Loucy (cell line): ENCODE measurements around the gene KRTAP13-3.

Source experiments
- H2AFZ ChIP-seq: fragments of 200-600 bp; sonication (generic); 2 replicates; pipeline ENCODE4 v1.6.0; 2016; ENCODE audit warnings: antibody characterized with exemption, mild to moderate bottlenecking, low read length, moderate library complexity
- H3F3A ChIP-seq: fragments of 200-600 bp; 2 replicates; pipeline ENCODE4 v1.6.0; 2016; ENCODE audit warnings: antibody characterized with exemption, low read depth, mild to moderate bottlenecking
- H3K27me3 ChIP-seq: fragments of 200-600 bp; sonication (generic); 2 replicates; pipeline ENCODE4 v1.6.1; 2014; ENCODE audit warnings: low read length, mild to moderate bottlenecking; ENCODE audit not compliant: insufficient read depth, poor library complexity, severe bottlenecking
- H3K36me3 ChIP-seq: fragments of 200-600 bp; sonication (generic); 2 replicates; pipeline ENCODE4 v1.6.1; 2016; ENCODE audit warnings: low read length; ENCODE audit not compliant: insufficient read depth
- H3K4me1 ChIP-seq: fragments of 200-600 bp; sonication (generic); 2 replicates; pipeline ENCODE4 v1.5.1; 2014; ENCODE audit warnings: low read length, mild to moderate bottlenecking; ENCODE audit not compliant: insufficient read depth, poor library complexity, severe bottlenecking
- H3K4me2 ChIP-seq: fragments of 200-600 bp; sonication (generic); 2 replicates; pipeline ENCODE4 v1.6.0; 2014; ENCODE audit warnings: antibody characterized with exemption, low read length, low read depth, mild to moderate bottlenecking; ENCODE audit not compliant: poor library complexity, severe bottlenecking
- H3K4me3 ChIP-seq: fragments of 200-600 bp; sonication (generic); 2 replicates; pipeline ENCODE4 v1.5.1; 2014; ENCODE audit warnings: low read length, mild to moderate bottlenecking, mixed read lengths; ENCODE audit not compliant: poor library complexity, severe bottlenecking
- H3K79me2 ChIP-seq: fragments of 200-600 bp; sonication (generic); 2 replicates; pipeline ENCODE4 v1.6.1; 2014; ENCODE audit warnings: low read length; ENCODE audit not compliant: insufficient read depth
- H3K9ac ChIP-seq: fragments of 200-600 bp; sonication (generic); 2 replicates; pipeline ENCODE4 v1.6.0; 2014; ENCODE audit warnings: mild to moderate bottlenecking, low read depth, low read length, moderate library complexity; ENCODE audit not compliant: poor library complexity, severe bottlenecking
- H3K9me2 ChIP-seq: fragments of 200-600 bp; sonication (generic); replicated peaks from 2 replicates; pipeline ENCODE4 v1.6.1; 2016; ENCODE audit warnings: low read depth, low read length, mixed read lengths
- H3K9me3 ChIP-seq: fragments of 200-600 bp; sonication (generic); 2 replicates; pipeline ENCODE4 v1.6.1; 2014; ENCODE audit warnings: mild to moderate bottlenecking, antibody characterized with exemption, low read length, low read depth; ENCODE audit not compliant: insufficient read depth
- H4K20me1 ChIP-seq: fragments of 200-600 bp; sonication (generic); 2 replicates; pipeline ENCODE4 v1.6.0; 2014; ENCODE audit warnings: antibody characterized with exemption, low read length, mild to moderate bottlenecking; ENCODE audit not compliant: insufficient read depth, poor library complexity, severe bottlenecking
- EZH2phosphoT487 ChIP-seq: fragments of 200-600 bp; IDR thresholded peaks from 2 replicates; pipeline ENCODE4 v1.6.1; 2018; ENCODE audit warnings: antibody characterized with exemption, mild to moderate bottlenecking, moderate library complexity, borderline replicate concordance
- TF ChIP-seq, protein P1 (sequence below): fragments of 200-600 bp; sonication (generic); conservative IDR thresholded peaks from 2 replicates; pipeline ENCODE4 v1.5.1; 2014; ENCODE audit warnings: mild to moderate bottlenecking, antibody characterized with exemption, low read length

Gene KRTAP13-3

DNA sequence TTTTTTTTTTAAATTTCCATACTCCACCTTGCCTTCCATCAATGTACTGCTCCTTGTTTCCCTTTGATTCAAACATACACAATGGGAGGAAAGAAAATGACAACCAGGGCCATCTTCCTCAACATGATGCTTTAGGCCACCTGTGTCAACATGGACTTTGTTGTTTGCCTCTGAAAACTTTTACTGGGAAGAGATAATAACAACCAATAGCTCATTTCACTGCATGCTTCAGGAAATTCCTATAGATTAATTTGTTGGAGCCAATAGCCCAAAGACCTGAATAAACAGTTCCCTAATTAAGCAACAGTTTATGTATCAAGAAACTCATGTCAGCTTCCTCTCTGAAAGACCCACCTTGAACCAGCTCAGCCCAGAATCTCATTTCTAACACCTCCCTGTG, 17.5 kb upstream of the KRTAP13-3 start:
- no peaks in the 10 kb centered on the region for H3K9me3 ChIP-seq
- H4K20me1 ChIP-seq, result no peaks in the 10 kb centered on the region
- H3K9ac ChIP-seq, result no peak overlapping the region
- no peaks in the 10 kb centered on the region for H3K9me2 ChIP-seq
- H3K36me3 ChIP-seq, result no peaks in the 10 kb centered on the region
- no peaks in the 10 kb centered on the region for H3F3A ChIP-seq
- no peak overlapping the region for H2AFZ ChIP-seq
- H3K4me3 ChIP-seq, result no peak overlapping the region
- TF ChIP-seq EZH2phosphoT487, result no peak
- TF ChIP-seq, protein P1, sequence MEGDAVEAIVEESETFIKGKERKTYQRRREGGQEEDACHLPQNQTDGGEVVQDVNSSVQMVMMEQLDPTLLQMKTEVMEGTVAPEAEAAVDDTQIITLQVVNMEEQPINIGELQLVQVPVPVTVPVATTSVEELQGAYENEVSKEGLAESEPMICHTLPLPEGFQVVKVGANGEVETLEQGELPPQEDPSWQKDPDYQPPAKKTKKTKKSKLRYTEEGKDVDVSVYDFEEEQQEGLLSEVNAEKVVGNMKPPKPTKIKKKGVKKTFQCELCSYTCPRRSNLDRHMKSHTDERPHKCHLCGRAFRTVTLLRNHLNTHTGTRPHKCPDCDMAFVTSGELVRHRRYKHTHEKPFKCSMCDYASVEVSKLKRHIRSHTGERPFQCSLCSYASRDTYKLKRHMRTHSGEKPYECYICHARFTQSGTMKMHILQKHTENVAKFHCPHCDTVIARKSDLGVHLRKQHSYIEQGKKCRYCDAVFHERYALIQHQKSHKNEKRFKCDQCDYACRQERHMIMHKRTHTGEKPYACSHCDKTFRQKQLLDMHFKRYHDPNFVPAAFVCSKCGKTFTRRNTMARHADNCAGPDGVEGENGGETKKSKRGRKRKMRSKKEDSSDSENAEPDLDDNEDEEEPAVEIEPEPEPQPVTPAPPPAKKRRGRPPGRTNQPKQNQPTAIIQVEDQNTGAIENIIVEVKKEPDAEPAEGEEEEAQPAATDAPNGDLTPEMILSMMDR, result no peak
- H3K4me1 ChIP-seq, result no peaks in the 10 kb centered on the region
- H3K27me3 ChIP-seq, result no peaks in the 10 kb centered on the region
- no peaks in the 10 kb centered on the region for H3K79me2 ChIP-seq
- H3K4me2 ChIP-seq, result no peak overlapping the region

DNA sequence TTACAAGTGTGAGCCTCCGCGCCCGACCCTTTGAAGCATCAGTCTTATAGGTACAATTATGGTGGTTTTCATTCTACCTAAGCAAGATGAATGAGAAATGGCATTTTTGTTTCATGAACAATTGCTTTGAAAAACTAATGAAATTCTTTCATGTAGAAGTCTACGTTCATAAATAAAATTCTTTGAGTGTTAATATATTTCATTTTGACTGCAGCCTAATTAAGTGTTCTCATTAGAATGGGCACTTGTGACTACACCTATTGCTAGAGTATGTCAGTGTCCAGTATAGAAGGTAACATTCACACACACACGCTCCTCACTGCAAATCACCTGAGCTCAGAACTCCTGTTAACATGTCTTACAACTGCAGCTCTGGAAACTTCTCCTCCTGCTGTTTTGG, 14.2 kb upstream of the KRTAP13-3 start, which contains the start of gene KRTAP15-1:
Gene KRTAP15-1 (plus strand): TSS at position 301 of the 400 bp plus-strand sequence. CDS start 53 bp downstream, at position 354.
- no peaks in the 10 kb centered on the region for H4K20me1 ChIP-seq
- no peaks in the 10 kb centered on the region for H3K4me1 ChIP-seq
- H2AFZ ChIP-seq, result no peak within 1 kb of the TSS
- no peaks in the 10 kb centered on the region for H3K9me2 ChIP-seq
- no peaks in the 10 kb centered on the region for H3K27me3 ChIP-seq
- no peak within 1 kb of the TSS for H3K4me3 ChIP-seq
- H3K9ac ChIP-seq, result no peak within 1 kb of the TSS
- H3K9me3 ChIP-seq, result no peaks in the 10 kb centered on the region
- H3K4me2 ChIP-seq, result no peak within 1 kb of the TSS
- no peaks in the 10 kb centered on the region for H3F3A ChIP-seq
- H3K36me3 ChIP-seq, result no peaks in the 10 kb centered on the region
- TF ChIP-seq, protein P1, result no peak
- TF ChIP-seq EZH2phosphoT487, result no peak
- H3K79me2 ChIP-seq, result no peaks in the 10 kb centered on the region

DNA sequence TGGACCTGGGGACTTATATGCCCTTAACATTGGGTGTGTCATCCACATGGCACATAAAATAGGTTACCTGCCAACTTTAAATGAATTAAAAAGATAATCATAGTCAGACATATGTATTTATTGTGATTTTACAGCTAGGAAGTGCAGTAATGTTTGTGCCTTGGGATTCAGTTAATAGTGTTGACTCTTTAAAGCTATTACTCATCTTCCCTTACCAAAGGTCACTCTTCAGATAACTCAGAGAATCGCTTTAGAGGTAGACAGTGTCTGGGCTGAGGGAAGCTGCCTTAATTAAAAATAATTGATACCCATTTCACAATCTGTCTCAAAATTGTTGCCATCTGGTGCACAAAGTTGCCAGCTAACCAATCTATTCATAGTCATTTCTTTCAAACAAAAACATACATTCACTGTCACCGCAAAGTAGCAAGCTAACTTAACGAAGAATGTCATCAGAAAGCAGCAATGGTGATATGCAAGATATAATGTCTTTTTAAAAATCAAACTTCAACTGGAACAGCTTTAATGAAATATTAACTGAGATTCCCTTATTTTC, 11.4 kb upstream of the KRTAP13-3 start:
- H3K4me3 ChIP-seq, result no peak overlapping the region
- no peaks in the 10 kb centered on the region for H3F3A ChIP-seq
- H3K9ac ChIP-seq, result no peak overlapping the region
- H4K20me1 ChIP-seq, result no peaks in the 10 kb centered on the region
- no peaks in the 10 kb centered on the region for H3K4me1 ChIP-seq
- H3K36me3 ChIP-seq, result no peaks in the 10 kb centered on the region
- no peaks in the 10 kb centered on the region for H3K9me3 ChIP-seq
- H3K4me2 ChIP-seq, result no peak overlapping the region
- H3K9me2 ChIP-seq, result no peaks in the 10 kb centered on the region
- H3K27me3 ChIP-seq, result no peaks in the 10 kb centered on the region
- H3K79me2 ChIP-seq, result no peaks in the 10 kb centered on the region
- TF ChIP-seq EZH2phosphoT487, result no peak
- TF ChIP-seq, protein P1, result no peak
- no peak overlapping the region for H2AFZ ChIP-seq
